GM23338 (cell line): ENCODE results near the gene CNTROB. TPM values are rescaled to one million over a fixed set of nuclear protein-coding genes. Genes with fewer than 3 reads are reported as not detected.

Experiments used
- ATAC-seq: fragments of 200-7000 bp; cut with Tn5 transposase; 3 replicates; pipeline ENCODE4 v1.9.1; 2020
- DNase-seq: peaks from one replicate; pipeline ENCODE4 v3.0.0-alpha.2; 2015; ENCODE audit warnings: low spot score
- H2AFZ ChIP-seq: fragments of 200-600 bp; sonication (generic); 2 replicates; pipeline ENCODE4 v1.8.0; 2016; ENCODE audit warnings: antibody characterized with exemption, mild to moderate bottlenecking, moderate library complexity
- H3F3A ChIP-seq: fragments of 200-600 bp; sonication (generic); replicated peaks from 2 replicates; pipeline ENCODE4 v1.8.0; 2017; ENCODE audit warnings: antibody characterized with exemption, mixed run types, low read depth
- H3K27ac ChIP-seq: fragments of 200-600 bp; sonication (generic); 2 replicates; pipeline ENCODE4 v1.6.1; 2016; ENCODE audit warnings: low read depth
- H3K27me3 ChIP-seq: fragments of 200-600 bp; sonication (generic); 2 replicates; pipeline ENCODE4 v1.8.0; 2016; ENCODE audit warnings: mild to moderate bottlenecking, mixed run types, moderate library complexity; ENCODE audit not compliant: insufficient read depth
- H3K36me3 ChIP-seq: fragments of 200-600 bp; sonication (generic); 2 replicates; pipeline ENCODE4 v1.8.0; 2016; ENCODE audit warnings: mild to moderate bottlenecking; ENCODE audit not compliant: insufficient read depth
- H3K4me1 ChIP-seq: fragments of 200-600 bp; sonication (generic); 2 replicates; pipeline ENCODE4 v1.8.0; 2016; ENCODE audit warnings: mild to moderate bottlenecking, moderate library complexity; ENCODE audit not compliant: insufficient read depth
- H3K4me2 ChIP-seq: fragments of 200-600 bp; sonication (generic); 2 replicates; pipeline ENCODE4 v1.7.1; 2017; ENCODE audit warnings: mixed run types
- H3K4me3 ChIP-seq: fragments of 200-600 bp; sonication (generic); 2 replicates; pipeline ENCODE4 v1.6.1; 2016; ENCODE audit warnings: mixed run types
- H3K79me2 ChIP-seq: fragments of 200-600 bp; sonication (generic); replicated peaks from 2 replicates; pipeline ENCODE4 v1.8.0; 2017; ENCODE audit warnings: mild to moderate bottlenecking; ENCODE audit not compliant: insufficient read depth
- H3K9me2 ChIP-seq: fragments of 200-600 bp; sonication (generic); 2 replicates; pipeline ENCODE4 v1.8.0; 2017; ENCODE audit not compliant: insufficient read depth
- H4K20me1 ChIP-seq: fragments of 200-600 bp; sonication (generic); replicated peaks from 2 replicates; pipeline ENCODE4 v1.8.0; 2017; ENCODE audit warnings: mild to moderate bottlenecking; ENCODE audit not compliant: insufficient read depth
- H3K27ac Mint-ChIP-seq: 2 replicates; pipeline ENCODE4 v1.8.0; 2020; ENCODE audit warnings: inconsistent platforms, mild to moderate bottlenecking, moderate library complexity, mixed read lengths
- H3K27me3 Mint-ChIP-seq: 3 replicates; pipeline ENCODE4 v1.8.0; 2022; ENCODE audit warnings: low read depth, mild to moderate bottlenecking, moderate library complexity, mixed read lengths, inconsistent platforms; ENCODE audit not compliant: insufficient read depth, poor library complexity
- H3K36me3 Mint-ChIP-seq: 3 replicates; pipeline ENCODE4 v1.8.0; 2021; ENCODE audit warnings: low read depth, mild to moderate bottlenecking, inconsistent platforms, moderate library complexity, mixed read lengths
- H3K4me1 Mint-ChIP-seq: 3 replicates; pipeline ENCODE4 v1.8.0; 2020; ENCODE audit warnings: mild to moderate bottlenecking, inconsistent platforms, mixed read lengths
- H3K4me3 Mint-ChIP-seq: 3 replicates; pipeline ENCODE4 v1.8.0; 2021; ENCODE audit warnings: moderate library complexity, mild to moderate bottlenecking, inconsistent platforms, mixed read lengths
- H3K9me3 Mint-ChIP-seq: 3 replicates; pipeline ENCODE4 v1.8.0; 2020; ENCODE audit warnings: moderate library complexity, mild to moderate bottlenecking, inconsistent platforms, mixed read lengths
- CREB1 ChIP-seq: fragments of 250-450 bp; sonication (Bioruptor Pico); IDR thresholded peaks from 2 replicates; pipeline ENCODE4 v1.5.0; 2020; ENCODE audit warnings: low read depth, mild to moderate bottlenecking, moderate library complexity
- CTCF ChIP-seq, 2 experiments: fragments of 200-600 bp in 1 of 2; sonication (generic) in 1 of 2; conservative IDR thresholded peaks; 2 replicates each; pipeline versions ENCODE4 v1.5.1 to v1.6.1; 2016 to 2017; ENCODE audit warnings: antibody characterized with exemption in 2 of 2, low read depth in 2 of 2, mild to moderate bottlenecking in 2 of 2, moderate library complexity in 1 of 2
- ETS1 ChIP-seq: IDR thresholded peaks from 2 replicates; pipeline ENCODE4 v1.6.1; 2016; ENCODE audit warnings: antibody characterized with exemption
- EZH2 ChIP-seq: fragments of 200-600 bp; sonication (generic); IDR thresholded peaks from one replicate; pipeline ENCODE4 v1.8.0; 2017; ENCODE audit warnings: antibody characterized with exemption, mild to moderate bottlenecking, low read depth; ENCODE audit not compliant: unreplicated experiment
- EZH2phosphoT487 ChIP-seq: fragments of 200-600 bp; sonication (generic); IDR thresholded peaks from one replicate; pipeline ENCODE4 v1.8.1; 2018; ENCODE audit warnings: antibody characterized with exemption; ENCODE audit not compliant: unreplicated experiment
- JUNB ChIP-seq: IDR thresholded peaks from one replicate; pipeline ENCODE4 v1.6.1; 2016; ENCODE audit warnings: antibody characterized with exemption; ENCODE audit not compliant: unreplicated experiment
- NANOG ChIP-seq: IDR thresholded peaks from 2 replicates; pipeline ENCODE4 v1.6.1; 2016; ENCODE audit warnings: antibody characterized with exemption, borderline replicate concordance
- POLR2AphosphoS5 ChIP-seq: IDR thresholded peaks from 2 replicates; pipeline ENCODE4 v1.6.1; 2016; ENCODE audit warnings: antibody characterized with exemption, low read depth
- REST ChIP-seq: IDR thresholded peaks from one replicate; pipeline ENCODE4 v1.6.1; 2018; ENCODE audit warnings: antibody characterized with exemption; ENCODE audit not compliant: unreplicated experiment
- STAT1 ChIP-seq: IDR thresholded peaks from one replicate; pipeline ENCODE4 v1.6.1; 2016; ENCODE audit warnings: antibody characterized with exemption; ENCODE audit not compliant: unreplicated experiment
- ZNF114 ChIP-seq: fragments of 250-450 bp; sonication (Bioruptor Pico); IDR thresholded peaks from 2 replicates; pipeline ENCODE4 v1.5.0; 2020; ENCODE audit warnings: mild to moderate bottlenecking, moderate library complexity
- ZNF331 ChIP-seq: fragments of 250-450 bp; sonication (Bioruptor Pico); IDR thresholded peaks from 2 replicates; pipeline ENCODE4 v1.5.0; 2020; ENCODE audit warnings: low read depth, mild to moderate bottlenecking, moderate library complexity
- polyA plus RNA-seq: library from polyadenylated mRNA; unstranded; fragments of >200 nt; fragmentation: Nextera tagmentation; extraction: Ambion mirVana; gene quantifications from 2 replicates; pipeline ENCODE4 v1.2.1, GENCODE V29; 2016
- total RNA-seq: library from RNA; depleted of rRNA; stranded (reverse); fragments of >200 nt; shearing (Covaris generic); gene quantifications from 2 replicates; pipeline ENCODE4 v1.2.3, GENCODE V29; 2014

The CNTROB gene
- total and polyA plus RNA-seq, 2 experiments from 2014 or later = 16.3 to 18.5 TPM

GRCh38 chr17:7944326-7944725, 12.3 kb downstream of the CNTROB start (continued):
- TF ChIP-seq REST = no peak
- TF ChIP-seq CTCF (conservative IDR thresholded peaks at IDR 0.05; ENCODE audit: low read depth in 2 of 2) = no peak
- TF ChIP-seq JUNB = no peak
- no peak for TF ChIP-seq ETS1

- H4K20me1 ChIP-seq = no peaks in the 10 kb centered on the region; the same call in 1 of the 2 replicates
- H3K9me3 Mint-ChIP-seq = no peaks in the 10 kb centered on the region
- H3K9me2 ChIP-seq = no peaks in the 10 kb centered on the region
- H3K27me3 ChIP-seq = no peaks in the 10 kb centered on the region
- H3K4me2 ChIP-seq = no peak overlapping the region
- H3K4me1 ChIP-seq = no peaks in the 10 kb centered on the region
- peaks cover 3% of the 10 kb centered on the region for H3K36me3 ChIP-seq
- DNase-seq (no peak), ATAC-seq (no peak)
- H3K4me3 Mint-ChIP-seq = no peak overlapping the region
- no peak overlapping the region for H2AFZ ChIP-seq
- no peaks in the 10 kb centered on the region for H3K4me1 Mint-ChIP-seq
- H3F3A ChIP-seq = no peaks in the 10 kb centered on the region
- no peak overlapping the region for H3K27ac Mint-ChIP-seq
- peaks cover 5% of the 10 kb centered on the region for H3K27me3 Mint-ChIP-seq
- peaks cover 70% of the 10 kb centered on the region for H3K36me3 Mint-ChIP-seq
- H3K79me2 ChIP-seq = no peaks in the 10 kb centered on the region
- H3K4me3 ChIP-seq = no peak overlapping the region
- H3K27ac ChIP-seq = no peak overlapping the region
- TF ChIP-seq ZNF114 (CRISPR knock-in tag) (no peak), ZNF331 (CRISPR knock-in tag) (no peak), REST (no peak), EZH2phosphoT487 (no peak), EZH2 (no peak), JUNB (no peak), CREB1 (CRISPR knock-in tag) (no peak), CTCF (conservative IDR thresholded peaks at IDR 0.05; ENCODE audit: low read depth in 2 of 2) (no peak), NANOG (no peak), POLR2AphosphoS5 (no peak), ETS1 (no peak), STAT1 (no peak)
Observed at GRCh38 chr17:7945651-7946050, 13.6 kb downstream of the CNTROB start.
